Upper lobe of right lung (tissue), 1 donor: ENCODE data around the gene TP73. TPM values are rescaled to one million over a fixed set of nuclear protein-coding genes. Genes with fewer than 3 reads are reported as not detected.

Source experiments
- ATAC-seq: fragments of 200-7000 bp; cut with Tn5 transposase; one replicate; pipeline ENCODE4 v1.9.1; 2020; ENCODE audit warnings: mild to moderate bottlenecking, moderate library complexity
- DNase-seq: peaks from one replicate; pipeline ENCODE4 v3.0.0-alpha.2; 2020
- H3K27ac ChIP-seq: fragments of 200-600 bp; one replicate; pipeline ENCODE4 v1.8.0; 2022
- H3K27me3 ChIP-seq: fragments of 200-600 bp; one replicate; pipeline ENCODE4 v1.8.0; 2022; ENCODE audit warnings: mild to moderate bottlenecking
- H3K36me3 ChIP-seq: fragments of 200-600 bp; one replicate; pipeline ENCODE4 v1.8.0; 2022
- H3K4me1 ChIP-seq: fragments of 200-600 bp; one replicate; pipeline ENCODE4 v1.8.0; 2022
- H3K4me3 ChIP-seq: fragments of 200-600 bp; one replicate; pipeline ENCODE4 v1.8.0; 2022; ENCODE audit warnings: mild to moderate bottlenecking
- H3K9me3 ChIP-seq: fragments of 200-600 bp; one replicate; pipeline ENCODE4 v1.8.0; 2022
- intact Hi-C: fragments of 100-400 bp; cut with DNase I; formaldehyde crosslinking; loops from one replicate; pipeline ENCODE4 v1.11.0; 2022
- total RNA-seq: library from RNA; stranded (reverse); fragmentation: NEBNext Ultra II Directional; extraction: Animal tissue kit (Norgen Biotek cat#: 25700); gene quantifications from one replicate; pipeline ENCODE4 v1.2.1, GENCODE V29; 2021
- TF ChIP-seq, protein P1 (sequence below): fragments of 200-600 bp; IDR thresholded peaks from one replicate; pipeline ENCODE4 v1.8.0; 2022; ENCODE audit warnings: antibody characterized with exemption
- donor health status: DM: no; HTN: yes; CAD: no; lungs with severe emphysema.

Gene TP73
- total RNA-seq, 1 donor from 2014 or later = 0.29 TPM

DNA sequence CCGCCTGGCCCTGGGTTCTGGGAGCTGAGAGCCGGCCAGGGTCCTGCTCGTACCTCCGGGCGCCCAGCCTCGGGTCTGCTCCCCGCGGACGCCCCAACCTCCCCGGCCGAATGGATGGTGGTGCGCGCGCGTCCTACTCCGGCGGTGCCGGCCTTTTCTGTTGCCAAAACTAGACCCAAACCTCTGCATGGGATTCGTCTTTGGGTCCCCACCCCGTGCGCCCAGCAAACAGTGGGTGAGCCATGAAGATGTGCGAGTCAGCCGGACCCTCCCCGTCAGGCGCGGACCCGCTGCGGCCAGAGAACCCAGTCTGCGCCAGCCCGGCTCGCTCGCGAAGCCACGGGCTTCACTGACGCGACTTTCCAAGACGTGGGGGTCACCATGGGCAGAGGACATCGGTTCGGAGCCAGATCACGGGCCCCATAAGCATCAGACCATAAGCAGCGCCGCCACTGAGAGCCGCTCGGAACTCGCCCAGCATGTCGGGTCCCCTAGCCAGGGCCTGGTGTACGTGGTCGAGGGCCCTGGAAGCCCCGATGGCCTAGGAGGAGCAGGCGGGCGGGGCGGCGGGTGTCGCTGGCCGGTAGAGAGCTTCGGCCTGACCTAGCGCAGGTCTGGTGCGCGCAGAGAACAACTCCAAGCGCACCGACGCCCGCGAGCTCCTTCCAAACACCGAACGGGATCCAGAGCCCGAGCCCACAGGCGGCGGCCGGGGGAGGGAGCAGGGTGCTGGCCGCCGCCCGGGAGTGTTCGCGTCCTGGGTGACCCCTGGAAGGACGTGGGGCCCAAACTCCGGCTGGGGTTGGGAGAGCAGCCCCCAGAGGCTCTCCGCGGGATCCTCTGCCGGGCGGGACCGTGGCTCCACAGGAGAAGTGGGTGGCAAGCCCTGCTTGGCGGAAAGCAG is 1.0 kb upstream of the TP73 start:
- Histone ChIP-seq H3K4me3 (peak overlapping the region; percentile 29), H3K36me3 (peaks cover 12% of the 10 kb centered on the region), H3K9me3 (no peaks in the 10 kb centered on the region), H3K27me3 (peaks cover 40% of the 10 kb centered on the region), H3K4me1 (peaks cover 38% of the 10 kb centered on the region), H3K27ac (no peak overlapping the region)
- peak; percentile 64 for DNase-seq
- TF ChIP-seq, protein P1, sequence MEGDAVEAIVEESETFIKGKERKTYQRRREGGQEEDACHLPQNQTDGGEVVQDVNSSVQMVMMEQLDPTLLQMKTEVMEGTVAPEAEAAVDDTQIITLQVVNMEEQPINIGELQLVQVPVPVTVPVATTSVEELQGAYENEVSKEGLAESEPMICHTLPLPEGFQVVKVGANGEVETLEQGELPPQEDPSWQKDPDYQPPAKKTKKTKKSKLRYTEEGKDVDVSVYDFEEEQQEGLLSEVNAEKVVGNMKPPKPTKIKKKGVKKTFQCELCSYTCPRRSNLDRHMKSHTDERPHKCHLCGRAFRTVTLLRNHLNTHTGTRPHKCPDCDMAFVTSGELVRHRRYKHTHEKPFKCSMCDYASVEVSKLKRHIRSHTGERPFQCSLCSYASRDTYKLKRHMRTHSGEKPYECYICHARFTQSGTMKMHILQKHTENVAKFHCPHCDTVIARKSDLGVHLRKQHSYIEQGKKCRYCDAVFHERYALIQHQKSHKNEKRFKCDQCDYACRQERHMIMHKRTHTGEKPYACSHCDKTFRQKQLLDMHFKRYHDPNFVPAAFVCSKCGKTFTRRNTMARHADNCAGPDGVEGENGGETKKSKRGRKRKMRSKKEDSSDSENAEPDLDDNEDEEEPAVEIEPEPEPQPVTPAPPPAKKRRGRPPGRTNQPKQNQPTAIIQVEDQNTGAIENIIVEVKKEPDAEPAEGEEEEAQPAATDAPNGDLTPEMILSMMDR = no peak
- ATAC-seq = no peak
- intact Hi-C loops = no loop called here

DNA sequence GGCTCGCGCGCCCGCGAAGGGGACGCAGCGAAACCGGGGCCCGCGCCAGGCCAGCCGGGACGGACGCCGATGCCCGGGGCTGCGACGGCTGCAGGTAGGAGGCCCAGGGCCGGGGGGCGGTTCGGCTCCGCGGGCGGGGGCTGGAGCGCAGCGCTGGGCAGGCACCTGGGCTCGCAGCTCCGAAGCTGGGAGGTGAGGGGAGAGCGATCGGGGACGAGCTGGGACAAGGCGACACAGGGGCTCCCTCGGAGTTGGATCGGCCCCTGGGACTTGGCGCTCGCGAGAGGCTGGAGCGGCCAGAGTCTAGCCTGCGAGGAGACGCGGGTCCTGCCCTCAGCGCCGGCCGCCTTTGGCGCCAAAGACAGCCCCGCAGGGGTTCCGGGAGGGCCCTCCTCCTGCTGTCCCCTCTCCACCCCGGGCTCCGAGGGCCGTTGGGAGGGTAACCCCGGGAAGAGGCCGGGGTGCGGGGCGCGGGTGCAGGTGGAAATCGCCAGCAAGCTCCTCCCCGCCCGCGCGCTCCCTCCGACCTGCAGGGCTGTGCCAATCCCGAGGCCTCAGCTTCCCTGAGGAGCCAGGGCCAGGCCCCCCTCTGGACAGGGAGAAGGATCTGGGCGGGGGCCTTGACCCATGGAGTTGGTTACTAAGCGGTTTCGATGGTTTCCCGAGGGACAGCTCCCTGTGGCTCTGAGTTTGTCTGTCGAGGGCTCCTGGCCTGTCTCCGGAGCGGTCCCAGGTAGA is 401 bp downstream of the TP73 start:
- ATAC-seq (peak; percentile 4), DNase-seq (peak; percentile 69)
- Histone ChIP-seq H3K27ac (no peak overlapping the region), H3K4me3 (peak overlapping the region; percentile 29), H3K9me3 (no peaks in the 10 kb centered on the region), H3K27me3 (peaks cover 46% of the 10 kb centered on the region), H3K36me3 (no peaks in the 10 kb centered on the region), H3K4me1 (peaks cover 38% of the 10 kb centered on the region)
- TF ChIP-seq, protein P1 = no peak
- intact Hi-C loops = no loop called here

DNA sequence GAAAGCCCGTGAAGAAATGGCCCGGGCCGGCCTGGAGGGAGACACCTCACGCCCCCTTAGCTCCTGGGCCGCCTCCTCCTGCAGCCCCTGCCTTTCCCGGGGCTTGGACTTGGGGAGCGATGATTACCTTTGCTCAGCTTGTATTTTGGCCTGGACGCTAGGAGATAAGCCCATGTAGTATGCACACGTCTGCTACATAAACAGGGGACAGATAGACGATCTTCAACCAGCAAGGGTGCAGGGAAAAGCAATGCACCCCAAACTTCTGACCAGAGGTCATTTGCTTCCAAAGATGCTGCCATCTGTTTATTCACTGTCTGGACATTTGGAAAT is 936 bp downstream of the TP73 start:
- intact Hi-C loops = no loop called here
- DNase-seq (no peak), ATAC-seq (no peak)
- Histone ChIP-seq H3K9me3 (no peaks in the 10 kb centered on the region), H3K4me3 (no peak overlapping the region), H3K4me1 (peaks cover 37% of the 10 kb centered on the region), H3K27ac (no peak overlapping the region), H3K36me3 (no peaks in the 10 kb centered on the region), H3K27me3 (peaks cover 49% of the 10 kb centered on the region)
- TF ChIP-seq, protein P1 = no peak

DNA sequence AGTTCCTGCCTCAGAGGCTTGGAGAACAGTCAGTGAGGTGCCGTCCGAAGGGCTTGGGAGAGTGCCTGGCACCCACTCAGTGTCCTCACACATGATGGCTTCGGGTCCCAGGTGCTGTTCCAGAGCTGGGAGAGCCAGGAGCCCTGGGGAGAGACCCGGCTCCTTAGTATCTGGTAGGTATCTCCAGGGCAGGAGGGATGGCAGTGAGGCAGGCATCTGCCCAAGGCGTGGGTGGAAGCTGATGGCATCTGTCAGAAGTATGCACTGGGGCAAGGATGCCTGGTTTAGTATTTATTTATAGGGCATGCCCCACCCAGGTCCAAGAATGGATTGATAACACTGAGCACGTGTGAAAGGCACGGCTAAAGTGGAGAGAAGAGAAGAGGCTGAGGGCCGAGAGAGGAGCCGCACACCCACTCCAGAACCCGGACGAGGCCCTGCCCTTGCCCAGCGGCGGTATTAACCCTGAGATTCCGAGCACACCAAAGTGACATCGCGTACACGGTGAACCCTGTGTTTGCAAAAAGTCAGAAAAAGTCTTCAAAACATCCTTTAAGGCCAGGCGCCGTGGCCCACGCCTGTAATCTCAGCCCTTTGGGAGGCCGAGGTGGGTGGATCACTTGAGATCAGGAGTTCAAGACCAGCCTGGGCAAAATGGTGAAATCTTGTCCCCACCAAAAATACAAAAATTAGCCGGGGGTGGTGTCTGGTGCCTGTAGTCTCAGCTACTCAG is 2.4 kb downstream of the TP73 start:
- ATAC-seq = no peak
- H3K27me3 ChIP-seq = peaks cover 49% of the 10 kb centered on the region

More for the DNA sequence above, 2.4 kb downstream of the TP73 start:
- TF ChIP-seq, protein P1 = no peak
- no peak overlapping the region for H3K4me3 ChIP-seq
- no peaks in the 10 kb centered on the region for H3K36me3 ChIP-seq
- peaks cover 25% of the 10 kb centered on the region for H3K4me1 ChIP-seq
- DNase-seq = peak; percentile 37
- H3K27ac ChIP-seq = no peak overlapping the region
- H3K9me3 ChIP-seq = no peaks in the 10 kb centered on the region
- intact Hi-C loops = no loop called here
